Stimulated activated CD8-positive, alpha-beta memory T cell treated with anti-CD3 and anti-CD28 coated beads, Interleukin-12 subunit alpha, Interleukin-12 subunit beta, amount 100 ng/mL, for 1 hour (primary cell): Measurements from ENCODE around the gene DNAI2.

Source experiments
- DNase-seq: peaks from one replicate; pipeline ENCODE4 v3.0.0-alpha.2; 2020; ENCODE audit warnings: low read depth

Gene DNAI2

DNA sequence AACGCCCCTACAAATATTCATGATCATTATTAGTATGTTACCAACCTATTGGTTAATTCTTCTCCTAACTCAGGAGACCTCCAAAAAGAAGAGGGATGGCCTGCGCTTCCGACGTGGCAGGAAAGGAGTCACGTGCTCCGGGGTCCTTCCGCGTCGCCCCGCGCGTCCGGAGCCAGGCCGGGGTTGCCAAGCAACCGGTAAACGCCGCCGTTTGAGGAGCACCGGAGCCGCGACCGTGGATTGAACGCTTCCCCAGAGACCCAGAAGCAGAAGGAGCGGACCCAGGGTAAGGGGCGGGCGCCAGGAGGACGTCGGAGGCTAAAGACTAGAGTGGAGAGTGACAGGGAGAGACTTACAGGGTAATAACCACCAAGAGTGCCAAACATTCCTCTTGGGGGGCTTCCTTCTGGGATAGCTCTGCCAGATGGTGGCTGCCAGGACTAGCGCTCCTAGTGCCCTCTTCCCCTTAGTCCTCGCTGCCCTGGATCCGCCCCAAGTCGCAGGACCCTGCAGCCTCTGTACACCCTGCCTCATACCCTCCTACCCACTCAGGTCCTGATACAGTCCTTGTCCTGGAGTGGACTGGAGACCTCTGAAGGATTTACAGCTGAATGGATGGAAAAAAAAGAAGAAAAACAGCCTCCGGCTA, at the start of gene DNAI2:
DNAI2 (plus strand) TSS at position 175 of the 649 bp plus-strand sequence. CDS start 7,584 bp downstream, outside the sequence.
- no peak for DNase-seq

DNA sequence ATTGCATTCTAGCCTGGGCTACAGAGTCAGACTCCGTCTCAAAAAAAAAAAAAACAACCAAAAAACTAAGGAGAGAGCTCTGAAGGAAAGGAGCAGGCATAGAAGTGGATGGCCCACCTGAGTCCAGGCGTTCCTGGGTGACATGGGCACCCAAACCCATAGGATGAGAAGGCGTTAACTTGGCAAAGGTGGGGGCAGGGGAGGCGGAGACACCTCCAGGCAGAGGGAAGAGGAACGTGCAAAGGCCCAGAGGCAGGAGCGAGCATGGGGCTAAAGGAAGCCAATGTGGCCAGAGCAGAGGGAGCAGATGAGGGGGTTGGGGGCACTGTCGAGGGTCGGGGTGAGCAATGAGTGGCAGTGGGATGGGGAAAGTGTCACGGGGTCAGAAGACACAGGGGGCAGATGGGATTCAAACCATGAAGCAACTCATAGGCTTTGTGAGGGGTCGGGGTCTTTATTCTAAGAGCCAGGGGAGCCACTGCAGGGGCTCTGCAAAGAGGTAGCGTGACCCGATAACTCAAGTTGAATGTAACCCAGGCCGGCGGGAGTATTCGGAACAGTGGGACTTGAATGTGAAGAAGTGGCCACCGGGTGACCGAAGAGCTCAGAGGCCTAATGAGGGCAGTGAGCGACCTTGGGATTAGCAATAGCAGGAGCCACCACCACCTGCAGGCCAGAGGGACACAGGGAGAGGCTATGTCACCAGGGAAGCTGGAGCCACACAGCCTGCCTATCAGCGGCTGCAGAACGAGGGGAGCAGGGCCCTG, 48.9 kb upstream of the DNAI2 start:
- no peak for DNase-seq

- DNase-seq: no peak
These were observed 47.8 kb upstream of the DNAI2 start for GRCh38 chr17:74226252-74226651.

DNA sequence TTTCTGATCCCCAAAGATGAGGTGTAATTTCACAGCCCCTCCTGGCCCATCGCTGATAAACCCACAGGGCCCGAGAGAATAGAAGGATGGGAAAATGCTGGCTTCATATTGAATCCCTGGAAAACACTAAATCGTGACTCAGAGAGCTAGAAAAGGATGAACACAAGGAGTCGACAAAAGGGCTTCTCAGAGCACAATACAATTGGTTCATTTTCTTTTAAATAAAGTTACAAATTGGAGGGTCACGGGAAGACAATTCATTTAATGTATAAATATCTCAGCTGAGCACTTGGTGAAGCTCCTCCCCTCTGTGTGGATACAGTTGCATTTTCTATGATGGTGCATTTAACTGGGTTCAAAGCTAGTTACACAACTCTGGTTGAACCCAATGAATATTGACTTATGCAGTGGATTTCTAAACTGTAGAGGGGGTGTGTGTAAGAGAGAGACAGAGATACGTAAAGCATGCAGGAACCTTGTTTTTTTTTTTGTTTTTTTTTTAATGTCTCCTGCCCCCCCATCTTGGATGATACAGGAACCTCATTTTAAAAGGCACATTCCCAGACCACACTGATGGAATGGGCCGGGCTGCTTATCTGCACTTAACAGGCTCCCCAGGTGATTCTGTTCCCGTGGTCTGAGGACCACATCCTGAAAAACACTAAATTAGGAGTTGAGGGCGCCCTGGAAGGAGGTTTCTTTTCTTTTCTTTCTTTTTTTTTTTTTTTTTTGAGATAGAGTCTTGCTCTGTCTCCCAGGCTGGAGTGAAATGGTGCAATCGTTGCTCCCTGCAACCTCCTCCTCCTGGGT, 46.6 kb upstream of the DNAI2 start:
- DNase-seq: no peak

DNA sequence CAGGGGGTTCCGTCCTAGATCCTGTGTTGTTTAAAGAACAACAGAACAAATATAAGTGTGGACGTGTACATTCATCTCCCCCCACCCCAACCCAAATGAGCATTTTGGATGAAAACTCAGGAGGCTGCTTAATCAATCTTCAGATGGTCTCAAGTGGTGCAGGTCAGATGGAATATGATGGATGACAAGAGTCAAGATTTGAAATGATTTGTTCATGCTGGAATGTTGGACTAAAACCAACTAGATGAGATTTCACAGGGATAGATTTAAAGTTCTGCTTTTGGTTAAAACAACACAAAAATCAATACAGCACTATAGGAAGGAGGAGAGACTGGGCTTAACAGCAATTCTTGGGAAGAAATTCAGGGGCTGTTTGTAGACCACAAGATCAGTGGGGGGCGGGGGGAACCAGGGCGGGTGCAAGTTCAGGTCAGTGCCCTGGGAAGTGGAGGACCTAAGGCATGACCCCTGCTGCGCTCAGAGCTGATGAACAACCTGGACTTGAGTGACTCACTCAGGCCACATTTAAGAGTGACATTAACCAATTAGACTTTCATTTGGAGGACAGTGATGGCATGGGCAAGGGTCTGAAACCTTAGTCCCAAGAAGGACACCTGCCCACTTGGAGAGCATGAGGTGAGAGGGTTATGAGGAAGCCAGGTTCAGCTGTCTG, 45.6 kb upstream of the DNAI2 start:
- no peak for DNase-seq

DNA sequence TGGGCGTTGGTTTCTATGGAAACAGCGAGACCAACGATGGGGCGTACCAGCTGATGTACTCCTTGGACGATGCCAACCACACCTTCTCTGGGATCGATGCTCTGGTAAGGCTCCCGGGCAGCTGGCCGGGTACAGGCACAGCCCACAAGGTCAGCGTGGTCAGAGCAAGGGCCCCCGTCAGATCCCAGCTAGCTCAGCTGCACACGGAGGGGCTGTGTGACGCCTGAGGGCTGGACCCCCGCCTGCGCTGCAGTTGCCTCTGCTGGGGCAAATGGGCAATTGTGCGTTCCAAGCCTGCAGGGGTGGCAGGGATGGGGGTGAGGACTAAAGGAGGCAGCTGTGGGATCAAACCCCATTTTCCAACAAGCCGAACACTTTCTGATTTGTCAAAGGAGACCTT, 43.1 kb upstream of the DNAI2 start:
- DNase-seq: no peak

GRCh38 chr17:74231928-74232907, 41.8 kb upstream of the DNAI2 start:
- DNase-seq: no peak

- DNase-seq: no peak
These were observed 40.1 kb upstream of the DNAI2 start for GRCh38 chr17:74233937-74234336.

GRCh38 chr17:74234486-74234885, 39.5 kb upstream of the DNAI2 start:
- no peak for DNase-seq

DNA sequence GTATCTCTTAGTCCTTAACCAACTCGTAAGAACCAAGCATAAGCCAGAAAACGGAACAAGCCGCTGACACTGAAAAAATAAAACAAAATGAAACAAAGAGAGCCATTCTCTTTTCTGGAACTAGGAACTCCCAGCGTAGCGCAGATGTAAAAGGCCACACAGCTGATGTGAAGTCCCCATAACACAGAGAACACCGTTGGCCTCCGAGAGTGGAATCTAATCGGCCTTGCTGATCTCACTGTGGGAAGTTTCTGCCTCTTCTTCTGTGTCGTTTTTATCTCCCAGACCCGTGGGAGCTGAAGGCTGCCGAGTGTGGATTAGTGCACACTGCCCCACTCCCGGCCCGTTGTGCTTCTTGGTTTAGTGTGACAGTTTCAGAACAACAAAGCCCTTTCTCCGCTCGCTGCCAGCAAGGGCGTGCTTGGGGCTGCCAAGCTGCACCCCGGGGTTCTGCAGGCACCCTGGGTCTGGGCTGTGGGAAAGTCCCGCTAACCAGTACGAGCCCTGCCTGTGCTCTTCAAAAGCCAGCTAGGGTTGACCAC, 38.9 kb upstream of the DNAI2 start:
- no peak for DNase-seq

DNA sequence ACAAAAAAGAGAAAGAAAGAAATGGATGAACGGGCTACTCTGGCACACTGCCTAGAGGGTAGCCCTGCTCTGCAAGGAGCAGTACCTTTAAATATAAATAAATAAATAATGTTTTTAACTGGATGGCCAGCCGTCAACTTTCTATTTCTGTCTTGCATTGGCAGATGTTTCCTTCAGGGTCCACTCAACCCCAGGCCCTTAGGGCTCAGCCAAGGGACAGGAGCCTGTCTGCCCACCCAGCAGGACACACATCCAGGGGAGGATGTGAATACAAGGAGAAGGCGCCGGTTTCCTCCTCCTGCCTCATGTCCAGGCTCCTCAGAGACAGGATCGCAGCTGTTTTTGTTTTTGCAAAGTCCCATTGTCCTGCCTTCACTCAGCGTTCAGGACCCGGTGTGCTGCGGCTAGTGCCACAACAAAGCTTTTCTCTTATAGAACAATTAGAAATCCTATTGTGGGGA, 38.1 kb upstream of the DNAI2 start:
- DNase-seq: no peak

GRCh38 chr17:74237321-74237720, 36.7 kb upstream of the DNAI2 start:
- no peak for DNase-seq

DNA sequence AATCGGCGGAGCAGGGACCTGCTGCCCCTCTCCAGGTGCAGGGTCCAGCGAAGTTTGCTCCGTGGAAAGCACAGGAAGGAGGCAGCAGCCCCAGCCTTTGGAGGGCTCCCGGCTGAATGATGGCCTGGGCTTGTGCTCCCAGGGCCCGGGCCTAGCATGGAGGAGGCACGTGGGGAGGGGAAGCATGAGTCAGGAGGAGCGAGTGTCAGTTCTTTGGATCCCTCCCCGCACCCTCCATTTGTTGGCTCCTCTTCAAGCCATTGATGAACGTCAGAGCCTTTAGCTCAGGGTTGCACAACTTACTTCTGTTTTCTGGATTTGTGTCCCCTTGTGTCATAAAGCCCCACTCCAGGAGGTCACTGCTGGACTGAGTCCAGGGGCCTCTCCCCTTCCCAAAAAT, 34.9 kb upstream of the DNAI2 start:
- no peak for DNase-seq

GRCh38 chr17:74240618-74241205, 33.3 kb upstream of the DNAI2 start:
- DNase-seq: no peak

DNA sequence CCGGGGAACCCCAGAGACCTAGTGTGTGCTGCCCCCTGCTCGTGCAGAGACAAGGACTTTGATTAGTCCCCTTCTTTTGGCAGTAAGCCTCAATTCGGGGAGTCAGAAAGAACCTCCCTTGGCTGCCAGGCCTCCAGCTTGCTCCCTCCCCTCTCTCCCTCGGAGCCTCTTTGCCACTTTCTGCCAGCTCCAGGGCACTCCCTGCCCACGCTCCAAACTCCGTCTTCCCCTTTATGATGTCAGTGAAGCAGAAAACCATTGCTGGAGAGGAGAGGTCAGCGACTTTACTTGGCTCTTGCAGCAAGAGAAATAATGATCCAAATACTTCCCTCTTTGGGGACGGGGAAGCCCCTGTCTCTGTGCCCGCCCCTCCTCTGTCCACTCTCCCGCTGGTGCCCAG, 32.6 kb upstream of the DNAI2 start:
- no peak for DNase-seq

DNA sequence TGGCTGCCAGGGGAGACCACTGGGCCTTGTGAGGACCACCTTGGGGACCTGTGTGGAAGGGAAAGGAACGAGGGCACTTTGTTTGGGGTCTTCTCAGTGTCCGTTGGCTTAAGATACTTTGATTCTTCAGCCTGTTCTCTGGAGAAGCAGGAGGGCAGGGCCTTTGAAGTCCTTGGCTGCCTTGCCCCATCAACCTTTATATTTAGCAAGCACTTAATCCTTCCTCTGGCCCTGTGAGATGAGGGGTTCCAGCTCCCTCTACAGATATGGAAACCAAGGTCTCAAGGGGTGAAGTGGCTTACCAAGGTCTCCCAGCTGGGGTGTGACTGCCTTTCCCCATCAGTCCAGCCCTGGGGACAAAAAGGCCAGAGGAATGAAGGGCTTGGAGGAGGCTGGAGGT, 32.2 kb upstream of the DNAI2 start:
- DNase-seq: no peak

- no peak for DNase-seq
These were observed 30.9 kb upstream of the DNAI2 start for GRCh38 chr17:74243013-74243755.

DNA sequence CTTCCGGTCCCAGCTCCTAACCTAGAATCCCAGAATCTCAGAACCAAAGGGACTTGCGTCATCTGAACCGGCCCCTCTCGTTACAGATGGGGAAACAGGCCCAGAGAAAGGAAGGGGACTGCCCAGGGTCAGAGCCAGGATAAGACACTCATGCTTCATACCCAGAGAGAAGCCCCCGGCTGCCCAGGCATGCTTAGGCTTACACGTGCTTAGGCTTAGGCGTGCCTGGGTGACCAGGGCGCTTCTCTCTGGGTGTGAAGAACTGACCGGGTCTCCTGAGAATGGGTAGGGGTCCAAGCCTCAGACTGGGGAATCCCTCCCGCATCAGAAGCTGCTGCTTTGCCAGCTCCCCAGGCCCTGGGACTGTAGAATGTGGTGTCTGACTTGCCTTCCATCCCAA, 29.9 kb upstream of the DNAI2 start:
- no peak for DNase-seq

- DNase-seq: no peak
These were observed 29.5 kb upstream of the DNAI2 start for GRCh38 chr17:74244548-74244947.
